Fibroblast of skin of left biceps (primary cell): Measurements from ENCODE around the gene HSPB9.

ENCODE experiments used
- DNase-seq, 2 experiments: peaks; one replicate each; pipeline ENCODE4 v3.0.0-alpha.2; 2013; ENCODE audit warnings: low read depth in 2 of 2

The HSPB9 gene

DNA sequence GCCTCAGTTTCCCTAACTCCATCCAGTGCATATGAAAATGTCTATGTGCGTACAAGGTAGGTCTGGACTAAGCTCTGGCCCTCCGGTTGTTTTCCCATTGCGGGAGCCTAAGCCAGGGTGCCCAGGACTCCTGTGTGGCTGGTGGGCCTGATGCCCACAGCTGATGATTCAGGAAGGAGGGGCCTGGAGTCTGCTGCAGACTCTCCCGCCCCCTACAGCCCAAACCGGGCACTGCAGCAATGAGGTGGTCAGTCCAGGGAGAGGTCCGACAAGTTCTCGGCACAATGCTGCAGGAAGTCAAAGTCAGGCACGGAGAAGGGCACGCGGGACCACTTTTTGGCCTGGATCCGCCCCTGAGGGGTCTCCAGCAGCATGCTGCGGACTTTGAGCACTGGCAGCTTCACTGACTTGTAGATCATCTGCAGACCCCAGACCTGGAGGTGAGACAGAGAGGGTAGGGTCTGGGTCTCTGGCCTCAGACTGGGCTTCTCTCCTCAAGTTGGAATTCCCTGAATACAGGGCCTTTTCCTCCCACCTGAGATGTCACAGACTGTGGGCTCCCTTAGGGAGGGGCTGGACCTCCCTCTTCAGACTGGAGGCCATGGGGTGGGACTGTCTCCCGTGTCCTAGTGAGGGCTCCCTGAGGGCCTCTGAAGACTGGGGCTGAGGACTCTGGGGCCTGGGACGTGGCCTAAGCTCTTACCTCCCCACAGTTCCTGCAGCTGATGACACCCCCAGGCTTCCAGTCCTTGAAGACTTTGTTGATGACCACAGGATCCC is 20.9 kb upstream of the HSPB9 start:
- no peak for DNase-seq

DNA sequence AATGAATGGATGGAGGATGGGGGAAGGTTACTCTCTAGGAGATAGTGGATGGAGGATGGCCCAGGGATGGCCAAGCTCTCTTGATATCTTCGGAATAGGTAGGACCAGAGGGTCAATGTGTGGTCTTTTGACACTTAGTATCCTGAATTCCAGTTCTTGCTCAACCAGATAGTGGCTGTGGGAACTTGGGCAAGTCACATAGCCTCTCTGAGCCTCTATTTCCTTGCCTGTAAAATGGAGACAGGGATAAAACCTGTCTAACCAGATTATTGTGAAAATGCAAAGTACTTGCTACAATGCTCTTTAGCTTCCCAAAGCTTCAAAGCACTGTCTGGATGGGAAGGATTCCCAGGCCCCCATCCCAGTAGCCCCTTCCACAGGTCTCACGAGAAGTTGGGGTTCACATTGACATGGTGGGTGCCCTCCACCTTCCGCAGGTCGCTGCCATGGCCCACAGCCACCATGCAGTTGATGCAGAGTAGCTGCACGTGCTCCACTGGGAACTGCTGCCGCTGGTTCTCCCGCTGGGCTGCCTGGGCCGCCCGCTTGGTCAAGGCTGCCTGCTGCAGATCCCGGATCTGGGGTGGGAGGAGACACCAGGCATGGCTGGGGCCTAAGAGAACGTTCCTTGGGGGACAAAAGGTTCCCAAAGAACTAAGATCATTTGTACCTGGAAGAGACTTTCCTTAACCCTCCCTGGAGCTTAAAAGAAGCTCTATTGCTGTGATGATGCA is 19.2 kb upstream of the HSPB9 start:
- DNase-seq: no peak

DNA sequence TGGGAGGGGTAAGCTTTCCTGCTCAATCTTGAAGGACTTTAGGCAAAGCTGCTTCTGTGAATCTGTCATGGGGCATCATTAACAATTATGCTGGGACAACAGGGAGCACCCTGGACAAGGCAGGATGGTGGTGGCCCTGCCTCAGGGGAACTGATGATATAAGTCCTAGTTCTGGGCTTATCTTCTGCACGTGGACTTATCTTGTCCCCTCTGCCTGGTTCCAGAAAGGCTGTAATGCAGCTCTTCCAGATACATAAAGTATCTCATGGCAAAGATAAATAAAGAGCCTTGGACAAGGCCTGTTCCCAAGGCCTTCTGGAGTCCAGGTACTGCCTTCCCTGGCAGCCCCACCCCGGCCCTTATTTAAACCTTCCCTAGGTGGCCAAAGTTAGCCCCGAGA is 18.3 kb upstream of the HSPB9 start:
- DNase-seq: no peak

DNA sequence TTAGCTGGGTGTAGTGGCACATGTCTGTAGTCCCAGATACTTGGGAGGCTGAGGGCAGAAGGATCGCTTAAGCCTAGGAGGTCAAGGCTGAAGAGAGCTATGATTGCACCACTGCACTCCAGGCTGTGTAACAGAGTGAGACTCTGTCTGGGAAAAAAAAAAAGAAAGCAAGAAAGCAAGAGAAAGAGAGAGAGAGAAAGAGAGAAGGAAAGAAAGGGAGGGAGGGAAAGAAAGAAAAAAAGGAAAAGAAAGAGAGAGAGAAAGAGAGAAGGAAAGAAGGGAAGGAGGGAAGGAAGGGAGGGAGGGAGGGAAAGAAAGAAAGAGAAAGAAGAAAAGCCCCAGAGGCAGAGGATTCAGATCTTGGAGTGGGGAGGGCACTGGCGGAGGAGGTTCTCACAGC is 16.6 kb upstream of the HSPB9 start:
- DNase-seq: no peak

DNA sequence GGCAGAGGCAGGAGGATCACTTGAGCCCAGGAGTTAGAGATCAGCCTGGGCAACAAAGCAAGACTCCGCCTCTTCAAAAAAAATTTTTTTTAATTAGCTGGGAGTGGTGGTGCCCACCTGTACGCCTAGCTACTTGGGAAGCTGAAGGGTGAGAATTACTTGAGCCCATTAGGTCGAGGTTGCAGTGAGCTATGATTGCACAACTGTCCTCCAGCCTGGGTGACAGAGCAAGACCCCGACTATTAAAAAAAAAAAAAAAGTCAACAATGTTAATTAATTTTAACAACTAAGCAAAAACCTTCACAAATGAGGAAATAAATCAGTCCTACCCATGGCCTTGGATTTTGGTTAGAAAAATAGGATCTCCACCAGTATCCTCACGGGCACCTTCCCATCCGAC is 15.5 kb upstream of the HSPB9 start:
- DNase-seq: no peak

DNA sequence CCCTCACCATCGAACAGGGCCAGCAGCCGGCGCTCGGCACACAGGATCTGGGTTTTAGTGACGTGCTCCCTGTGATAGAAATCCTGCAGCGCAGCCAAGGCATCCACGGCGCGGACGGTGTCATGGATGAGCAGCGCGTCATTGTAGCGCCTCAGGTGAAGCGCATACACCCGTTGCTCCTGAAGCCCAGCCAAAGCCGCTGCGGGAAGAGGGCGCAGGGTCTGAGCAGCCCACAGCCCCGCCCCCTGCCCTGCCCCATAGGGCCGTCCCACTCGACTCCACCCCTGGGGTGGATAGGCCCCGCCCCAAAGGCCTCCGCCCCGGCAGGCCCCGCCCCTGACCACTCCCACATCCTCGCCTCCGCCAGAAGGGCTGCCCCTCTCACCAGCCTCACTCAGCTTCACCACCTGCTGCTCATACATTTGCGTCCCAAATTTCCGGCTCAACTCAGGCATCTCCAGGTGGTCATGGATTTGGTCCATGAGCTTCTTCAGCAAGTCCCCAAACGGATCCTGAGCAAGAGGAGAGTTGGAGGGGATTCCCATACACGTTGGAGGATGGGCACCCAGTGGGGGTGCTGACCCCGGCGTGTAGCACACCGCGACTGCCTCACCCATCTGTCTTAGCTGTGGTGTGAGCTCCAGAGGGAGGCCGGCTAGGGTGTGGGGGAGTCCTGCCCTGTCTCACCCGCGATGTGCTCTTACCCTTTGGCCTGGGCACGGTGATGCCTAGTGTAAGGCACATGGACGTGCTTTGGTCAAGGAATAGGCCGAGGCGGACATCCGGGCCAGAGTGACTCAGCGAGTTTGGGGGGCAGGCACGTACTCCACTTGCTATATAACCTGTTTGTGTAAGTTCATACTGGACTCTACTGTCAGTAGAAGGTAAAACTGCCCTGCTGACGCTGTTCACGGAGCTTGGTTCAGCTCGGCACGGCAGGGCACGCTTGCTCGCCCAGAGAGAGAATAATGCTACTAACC is 14.7 kb upstream of the HSPB9 start:
- no peak for DNase-seq

DNA sequence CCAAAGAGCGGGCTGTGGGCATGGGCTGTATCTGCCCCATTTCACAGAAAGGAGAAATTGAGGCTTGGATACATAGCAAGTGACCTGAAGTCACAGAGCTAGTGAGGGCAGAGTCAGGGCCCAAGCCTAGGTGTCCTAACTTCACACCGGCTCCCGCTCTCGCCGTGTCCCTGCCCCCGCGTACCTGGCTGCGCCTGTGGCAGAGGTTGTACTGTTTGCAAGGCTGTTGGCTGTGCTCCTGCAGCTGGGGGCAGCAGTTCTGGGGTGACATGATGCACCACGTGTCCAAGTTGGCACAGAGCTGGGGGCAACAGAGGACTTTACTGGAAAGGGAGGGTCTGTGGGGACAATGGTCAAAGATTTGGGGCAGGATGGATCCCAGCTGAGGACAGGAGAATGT is 13.5 kb upstream of the HSPB9 start:
- DNase-seq: no peak

DNA sequence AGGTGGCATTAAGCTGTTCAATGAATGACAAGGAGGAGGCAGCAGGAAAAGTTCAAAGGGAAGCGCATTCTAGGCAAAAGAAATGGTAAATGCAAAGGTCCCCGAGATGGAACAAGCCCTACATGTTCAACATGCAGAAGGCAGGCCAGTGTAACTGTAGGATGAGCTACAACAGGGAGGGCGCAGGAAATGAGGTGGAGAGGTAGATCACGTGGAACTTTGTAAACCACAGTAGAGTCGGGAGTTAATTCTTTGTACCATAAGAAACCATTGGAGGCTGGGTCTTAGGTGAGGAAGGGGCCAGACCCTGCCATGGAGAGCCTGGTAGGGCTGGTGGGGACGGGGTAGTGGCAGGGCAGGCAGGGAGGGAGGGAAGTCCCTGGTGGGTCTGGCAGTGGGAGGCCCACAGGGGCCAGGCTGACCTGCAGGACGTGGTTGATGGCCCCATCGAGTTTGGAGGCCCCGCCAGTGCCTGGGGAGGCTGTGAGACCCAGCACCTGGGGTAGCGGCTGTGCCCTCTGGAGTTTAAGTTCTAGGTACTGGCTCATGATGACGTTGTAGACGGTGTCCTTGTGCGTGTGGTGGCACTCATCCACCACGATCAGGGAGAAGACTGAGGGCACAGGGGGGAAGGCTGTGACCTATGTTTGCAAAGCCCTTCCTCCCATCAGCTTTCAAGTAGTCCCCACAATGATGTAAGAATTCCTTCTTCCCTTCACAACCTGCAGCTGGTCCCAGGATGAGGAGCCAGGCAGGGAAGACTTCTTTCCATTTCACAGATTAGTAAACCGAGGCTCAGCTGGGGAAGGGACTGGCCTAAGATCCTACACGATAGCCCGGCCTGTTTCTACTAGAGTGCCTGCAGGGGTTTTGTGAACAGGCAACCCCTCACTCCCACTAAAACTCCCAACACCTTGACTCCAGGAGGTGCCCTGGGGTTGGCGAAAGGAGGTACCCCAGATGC is 12.0 kb upstream of the HSPB9 start:
- no peak for DNase-seq

DNA sequence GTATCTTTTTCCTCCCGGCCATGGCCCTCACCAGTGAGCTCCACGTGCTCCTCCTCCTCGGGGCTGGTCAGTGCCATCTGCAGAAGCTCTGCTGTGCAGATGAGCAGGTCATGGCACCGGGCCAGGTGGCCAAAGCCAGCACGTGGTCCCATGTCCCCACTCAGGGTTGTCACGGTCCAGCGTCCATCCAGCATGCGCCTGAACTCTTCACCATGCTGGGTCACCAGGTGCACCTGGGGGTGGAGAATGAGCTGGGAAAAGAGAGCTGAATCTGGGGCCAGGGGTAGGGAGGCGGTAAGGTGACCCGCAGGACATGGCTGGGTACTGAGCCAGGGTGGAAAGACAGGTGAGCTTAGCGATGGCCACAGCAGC is 11.4 kb upstream of the HSPB9 start:
- no peak for DNase-seq

DNA sequence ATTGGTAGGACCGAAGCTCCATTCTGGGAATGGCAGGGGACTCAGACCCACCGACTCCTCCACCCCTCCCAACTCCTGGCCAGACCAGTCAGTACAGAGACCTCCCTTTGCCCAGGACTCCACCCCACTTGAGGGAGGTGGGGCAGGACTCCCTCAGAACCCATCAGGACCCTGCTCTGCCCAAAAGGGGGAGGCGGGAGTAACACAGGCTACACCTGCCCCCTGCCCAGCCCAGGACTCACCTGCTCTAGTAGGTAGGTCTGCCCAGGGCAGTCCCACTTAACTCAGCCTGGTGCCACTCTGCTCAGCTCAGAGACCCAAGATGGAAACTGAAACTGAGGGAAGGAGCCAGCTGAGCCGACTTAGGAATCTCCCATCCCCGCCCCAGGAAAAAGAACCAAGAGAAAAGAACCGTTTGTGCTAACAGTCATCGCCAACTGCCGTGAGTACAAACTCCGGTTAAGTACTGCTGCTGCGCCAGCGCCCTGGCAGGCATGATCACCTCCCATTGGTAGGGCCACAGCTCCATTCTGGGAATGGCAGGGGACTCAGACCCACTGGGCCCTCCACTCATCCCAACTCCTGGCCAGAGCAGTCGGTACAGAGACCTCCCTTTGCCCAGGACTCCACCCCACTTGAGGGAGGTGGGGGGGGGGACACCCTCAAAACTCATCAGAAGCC is 10.6 kb upstream of the HSPB9 start:
- no peak for DNase-seq

DNA sequence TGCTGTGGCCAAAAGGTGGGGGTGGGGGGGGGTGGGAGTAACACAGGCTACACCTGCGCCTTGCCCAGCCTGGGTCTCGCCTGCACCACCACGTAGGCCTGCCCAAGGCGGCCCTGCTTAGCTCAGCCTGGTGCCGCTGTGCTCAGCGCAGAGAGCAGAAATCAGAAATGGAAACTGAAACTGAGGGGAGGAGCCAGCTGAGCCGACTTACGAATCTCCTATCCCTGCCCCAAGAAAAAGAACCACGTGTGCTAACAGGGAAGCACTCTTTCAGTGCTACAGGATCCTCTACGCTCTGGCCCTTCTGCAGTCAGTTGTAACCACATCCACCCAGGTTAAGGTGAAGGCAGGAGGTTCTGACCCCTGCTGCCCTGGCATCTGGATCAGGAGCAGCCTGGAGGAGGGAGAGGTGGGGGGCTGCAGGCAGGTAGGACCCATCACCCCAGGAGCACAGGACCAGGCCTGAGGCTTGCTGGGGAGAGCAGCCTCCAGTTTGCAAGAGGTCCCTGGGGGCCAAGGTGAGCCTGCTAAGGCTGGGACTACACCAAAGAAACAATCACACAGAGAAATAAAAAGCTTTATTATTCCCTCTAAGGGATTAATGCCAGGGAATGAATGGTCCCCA is 9.9 kb upstream of the HSPB9 start, which contains the start of gene DHX58:
Gene DHX58, minus strand, starts transcription at position 163 of the 625 bp plus-strand sequence. CDS start 822 bp downstream, outside the sequence.
- DNase-seq: no peak

DNA sequence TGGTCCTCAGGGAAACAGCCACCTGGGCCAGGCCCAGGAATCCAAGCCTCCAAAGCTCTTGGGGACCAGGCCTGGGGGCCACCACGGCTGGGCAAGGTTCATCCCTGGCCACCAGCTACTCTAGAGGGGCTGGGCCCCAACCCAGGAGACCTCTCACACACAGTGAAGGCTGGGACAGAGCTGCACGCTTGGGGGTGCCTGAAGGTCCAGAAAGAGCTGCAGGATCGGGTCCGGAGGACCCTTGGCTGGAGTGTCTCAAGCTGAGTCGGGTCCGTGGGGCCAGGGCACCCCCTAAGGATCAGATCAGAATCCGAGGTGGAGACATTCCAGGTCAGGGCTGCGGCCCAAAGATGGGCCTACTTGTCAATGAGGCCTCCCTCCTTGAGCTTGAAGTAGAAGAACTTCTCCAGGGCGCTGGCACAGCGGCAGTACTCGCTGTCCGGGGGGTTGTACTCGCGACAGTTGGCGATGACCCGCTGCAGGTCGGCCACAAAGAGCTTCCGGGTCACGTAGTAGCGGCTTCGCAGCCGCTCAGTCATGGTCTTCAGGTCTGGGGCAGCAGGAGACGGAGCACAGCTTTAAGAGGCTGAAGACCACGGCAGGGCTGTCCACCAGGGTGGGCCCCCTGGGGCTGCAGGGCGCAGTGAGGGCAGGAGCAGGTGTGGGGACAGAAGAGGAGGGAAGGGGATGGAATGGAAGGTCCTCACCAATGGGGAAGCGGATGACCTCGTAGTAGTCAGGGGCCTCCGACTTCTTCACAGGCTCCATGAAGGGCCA is 9.1 kb upstream of the HSPB9 start:
- no peak for DNase-seq

DNA sequence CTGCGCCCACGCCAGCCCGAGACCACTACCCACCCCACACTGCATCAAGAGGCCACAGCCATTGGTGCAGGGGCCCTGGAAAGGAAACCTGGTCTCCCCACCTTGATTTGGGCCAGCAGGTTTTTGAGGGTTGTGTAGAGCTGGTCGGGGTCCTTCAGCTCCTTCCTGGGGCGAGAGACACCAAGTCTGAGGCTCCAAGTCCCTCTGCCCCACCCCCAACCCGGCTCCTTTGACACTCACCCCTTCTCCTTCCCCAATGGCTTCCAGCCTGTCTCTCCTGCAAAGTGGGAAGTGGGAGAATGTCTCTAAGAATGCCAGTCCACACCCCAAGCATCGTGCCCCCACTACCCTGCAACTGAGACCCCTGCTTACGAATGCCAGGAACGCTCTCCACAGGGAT is 8.5 kb upstream of the HSPB9 start:
- DNase-seq: no peak

DNA sequence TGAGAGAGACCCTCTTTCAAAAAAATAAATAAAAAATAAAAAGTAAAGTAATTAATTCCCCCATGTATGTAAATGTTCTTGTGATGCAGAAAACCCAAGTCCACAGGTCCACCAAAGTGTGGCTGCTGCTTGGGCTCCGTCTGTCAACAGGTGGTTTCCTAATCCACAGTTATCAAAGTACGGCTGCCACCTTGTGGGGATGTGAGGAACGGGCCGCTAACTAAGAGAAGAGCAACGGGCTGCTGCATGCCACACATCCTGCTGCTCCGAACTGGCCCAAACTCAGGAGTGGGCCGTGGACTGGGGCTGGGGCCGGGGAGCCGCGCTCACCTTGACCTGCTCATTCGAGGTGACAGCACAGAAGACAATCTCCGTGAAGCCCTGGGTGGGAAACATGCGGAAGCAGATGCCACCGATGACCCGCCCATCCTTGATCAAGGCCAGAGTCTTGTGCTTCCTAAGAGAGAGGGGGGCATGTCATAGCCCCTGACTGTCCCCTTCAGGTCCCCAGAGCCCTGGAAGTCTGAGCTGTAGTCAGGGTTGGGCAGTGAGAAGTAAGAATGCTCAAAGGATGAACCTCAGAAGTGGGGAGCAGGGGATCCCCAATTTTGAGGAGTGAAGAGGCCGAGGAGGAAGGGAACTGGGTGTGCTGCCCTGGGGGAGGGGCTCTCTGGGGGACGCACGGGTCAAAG is 5.8 kb upstream of the HSPB9 start:
- no peak for DNase-seq

DNA sequence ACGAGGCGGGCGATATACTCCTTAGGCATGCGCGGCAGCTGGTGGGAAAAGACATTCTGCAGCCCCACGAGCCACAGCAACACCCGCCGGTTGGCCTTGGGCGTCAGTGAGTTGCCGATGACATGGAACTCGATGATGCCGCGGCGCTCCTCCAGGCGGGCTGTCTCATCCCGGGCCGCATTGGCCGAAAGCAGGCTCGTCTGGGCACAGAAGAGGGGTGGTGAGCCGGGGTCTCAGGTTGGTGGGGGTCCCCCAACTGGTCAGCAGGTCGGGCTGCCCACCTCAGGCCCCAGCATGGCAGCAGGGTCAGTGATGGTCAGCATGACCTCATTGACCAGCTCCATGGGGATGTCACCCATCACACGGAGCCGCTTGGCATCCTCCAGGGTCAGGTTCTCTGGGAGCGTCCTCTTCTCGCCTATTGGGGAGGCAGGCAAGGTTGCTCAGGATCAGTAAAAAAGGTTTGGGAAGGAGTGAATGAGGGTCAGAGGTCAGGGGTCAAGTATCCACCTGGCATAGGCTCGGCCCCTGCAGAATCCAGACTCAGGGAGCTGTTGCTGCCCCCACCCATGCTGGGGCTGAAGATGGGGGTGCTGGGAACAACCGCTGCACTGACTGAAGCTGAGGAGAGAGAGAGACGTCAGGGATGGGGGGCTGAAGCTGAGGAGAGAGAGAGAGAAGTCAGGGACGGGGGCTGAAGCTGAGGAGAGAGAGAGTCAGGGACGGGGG is 5.0 kb upstream of the HSPB9 start:
- DNase-seq: no peak

DNA sequence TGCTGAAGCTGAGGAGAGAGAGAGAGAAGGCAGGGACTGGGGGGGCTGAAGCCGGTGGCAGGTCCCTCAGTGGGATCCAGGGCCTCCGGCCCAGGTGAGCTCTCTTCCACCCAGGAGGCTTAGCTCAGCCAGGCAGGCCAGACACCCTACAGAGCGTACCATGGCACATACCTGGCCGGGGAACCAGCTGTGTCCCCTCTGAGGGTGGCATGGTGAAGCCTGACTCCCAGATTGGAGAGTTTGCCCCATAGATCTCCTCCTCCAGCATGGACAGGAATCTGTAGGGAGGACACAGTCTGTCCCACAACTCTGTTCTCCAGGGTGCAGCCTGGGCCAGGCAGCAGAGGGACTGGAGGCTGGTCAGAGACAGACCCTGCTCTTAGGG is 4.5 kb upstream of the HSPB9 start:
- no peak for DNase-seq

DNA sequence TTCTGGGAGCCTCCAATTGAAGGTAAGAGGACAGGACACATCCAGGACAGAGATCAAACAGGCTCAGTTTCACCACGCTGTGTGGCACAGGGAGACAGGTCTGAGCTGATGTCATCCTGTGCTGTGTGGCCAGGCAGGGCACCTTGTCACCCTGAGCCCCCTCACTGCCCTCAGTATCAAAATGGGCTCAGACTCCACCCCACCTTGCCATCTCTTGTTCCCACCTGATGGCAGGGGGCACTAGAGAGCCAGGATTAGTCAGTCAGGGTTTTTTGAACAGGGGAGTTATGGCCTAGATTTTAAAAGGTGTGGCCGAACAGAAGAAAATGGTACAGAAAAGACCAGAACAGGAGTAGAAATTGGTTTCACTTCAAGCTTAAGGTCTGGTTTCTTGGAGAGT is 4.1 kb upstream of the HSPB9 start:
- no peak for DNase-seq

DNA sequence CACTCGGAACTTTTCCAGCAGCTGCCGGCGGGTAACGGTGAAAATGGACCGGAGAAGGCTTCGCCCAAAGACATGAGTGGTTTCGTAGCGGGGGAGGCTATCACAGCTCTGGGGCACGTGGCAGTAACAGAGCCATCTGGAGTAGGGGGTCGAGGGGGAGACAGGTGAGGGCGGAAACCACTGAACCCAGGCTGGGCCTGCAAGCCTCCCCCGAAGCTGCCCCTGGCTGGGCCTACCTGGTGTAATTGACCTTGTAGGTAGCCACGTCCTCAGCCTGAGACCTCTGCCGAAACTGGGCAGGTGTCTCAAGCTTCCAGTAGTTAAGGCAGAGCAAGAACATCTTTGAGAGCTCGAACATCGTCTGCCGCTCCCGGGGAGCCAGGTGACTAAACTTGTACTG is 3.3 kb upstream of the HSPB9 start:
- no peak for DNase-seq
